ENCODE measurements around the gene IL1RL2. TPM values are rescaled to one million over a fixed set of nuclear protein-coding genes. Genes with fewer than 3 reads are reported as not detected.
A peak's percentile ranks its signal among the peaks of the same experiment; 100 is the strongest.

Gene IL1RL2
- total RNA-seq, 1 experiment from 2014 or later: not detected

GRCh38 chr2:102239344-102239743, 52.5 kb downstream of the IL1RL2 start:
- Histone ChIP-seq H3K4me3 (ENCODE audit: low read depth in 2 of 2, low read length in 2 of 2) (no peak overlapping the region), H3K27me3 (ENCODE audit: control insufficient read depth, insufficient read depth, low read length) (peaks cover 3% of the 10 kb centered on the region), H3K27ac (ENCODE audit: low read length) (no peak overlapping the region), H3K9me3 (ENCODE audit: control insufficient read depth, insufficient read depth, low read depth, low read length) (no peaks in the 10 kb centered on the region), H3K4me1 (ENCODE audit: control insufficient read depth, insufficient read depth, low read length) (no peaks in the 10 kb centered on the region), H3K36me3 (ENCODE audit: control insufficient read depth, insufficient read depth, low read length) (no peaks in the 10 kb centered on the region)
- in situ Hi-C loops (cut with HindIII; ENCODE audit: low pct_unique_long_range_greater_than_20kb, low sequenced_read_pairs): no loop called here
- TF ChIP-seq CTCF (IDR thresholded peaks at IDR 0.05) (no peak), SIN3A (IDR thresholded peaks at IDR 0.05; ENCODE audit: borderline replicate concordance, insufficient read depth, low read depth, low read length) (no peak), TCF7L2 (IDR thresholded peaks at IDR 0.05; ENCODE audit: low read depth, low read length) (no peak), REST (IDR thresholded peaks at IDR 0.05; ENCODE audit: insufficient read depth in 1 of 2, low read depth in 2 of 2, low read length in 1 of 2) (no peak), POLR2AphosphoS5 (IDR thresholded peaks at IDR 0.05; ENCODE audit: low read depth, low read length) (no peak)
- intact Hi-C loops (cut with micrococcal nuclease; ENCODE audit: unreplicated experiment): no loop called here
- DNase-seq (ENCODE audit: low read depth, low spot score): no peak
- no TSS peak for BruUV-seq (replicated peaks)
- ATAC-seq: no peak
- CTCF ChIA-PET: interaction anchor here (0.6 to 2.1 kb wide), 2 partner anchors 219 to 233 kb away, joined by 3 to 20 read pairs; no protein-coding TSS in a partner anchor
- POLR2A ChIA-PET: no interaction called here

- peak; percentile 54 to 85; a peak in 3 of 4 replicates for TF ChIP-seq REST (IDR thresholded peaks at IDR 0.05; ENCODE audit: insufficient read depth in 1 of 2, low read depth in 2 of 2, low read length in 1 of 2)
- peak; percentile 98 for TF ChIP-seq CTCF (IDR thresholded peaks at IDR 0.05)
- TF ChIP-seq TCF7L2 (IDR thresholded peaks at IDR 0.05; ENCODE audit: low read depth, low read length): no peak
- no peak for TF ChIP-seq POLR2AphosphoS5 (IDR thresholded peaks at IDR 0.05; ENCODE audit: low read depth, low read length)
- no peak for TF ChIP-seq SIN3A (IDR thresholded peaks at IDR 0.05; ENCODE audit: borderline replicate concordance, insufficient read depth, low read depth, low read length)
- CTCF ChIA-PET: interaction anchor here (0.6 to 2.1 kb wide), 9 partner anchors 26 to 899 kb away, joined by 3 to 20 read pairs (median 3); partner anchors contain the start of gene IL18R1
- no peaks in the 10 kb centered on the region for H3K36me3 ChIP-seq (ENCODE audit: control insufficient read depth, insufficient read depth, low read length)
- no peaks in the 10 kb centered on the region for H3K4me1 ChIP-seq (ENCODE audit: control insufficient read depth, insufficient read depth, low read length)
- H3K4me3 ChIP-seq (ENCODE audit: low read depth in 2 of 2, low read length in 2 of 2): no peak overlapping the region
- peaks cover 5% of the 10 kb centered on the region for H3K27me3 ChIP-seq (ENCODE audit: control insufficient read depth, insufficient read depth, low read length)
- POLR2A ChIA-PET: no interaction called here
- no peak overlapping the region for H3K27ac ChIP-seq (ENCODE audit: low read length)
- no peaks in the 10 kb centered on the region for H3K9me3 ChIP-seq (ENCODE audit: control insufficient read depth, insufficient read depth, low read depth, low read length)
- DNase-seq (ENCODE audit: low read depth, low spot score): peak; percentile 77
- intact Hi-C loops (cut with micrococcal nuclease; ENCODE audit: unreplicated experiment): loop anchor here (2.0 to 5.0 kb wide), 2 partner anchors 220 to 359 kb away; no protein-coding TSS in a partner anchor
- ATAC-seq: peak; percentile 98
- in situ Hi-C loops (cut with HindIII; ENCODE audit: low pct_unique_long_range_greater_than_20kb, low sequenced_read_pairs): no loop called here
- no TSS peak for BruUV-seq (replicated peaks)
Observed at GRCh38 chr2:102240640-102241370, 54.0 kb downstream of the IL1RL2 start.
